HG03520 (cell line): Measurements from ENCODE around the gene B3GNT8.
"Not testable (repeated sequence)": the region's sequence is repeated elsewhere in the genome, so short reads cannot be mapped to it uniquely, and the experiment has no call there.

Source experiments
- ATAC-seq: cut with Tn5 transposase; IDR thresholded peaks from one replicate; pipeline ENCODE4 v1.9.1; 2021; ENCODE audit warnings: mild to moderate bottlenecking, moderate library complexity; ENCODE audit not compliant: unreplicated experiment

The B3GNT8 gene

GRCh38 chr19:41397086-41398049 is 29.8 kb downstream of the B3GNT8 start, which contains the start of the genes BCKDHA and EXOSC5:
Gene BCKDHA, plus strand, starts transcription at chr19:41397818. Its CDS starts 10 bp downstream, at chr19:41397828.
Gene EXOSC5, minus strand, starts transcription at chr19:41397359. Its CDS starts 31 bp downstream, at chr19:41397328.
- peak; percentile 75 for ATAC-seq

DNA sequence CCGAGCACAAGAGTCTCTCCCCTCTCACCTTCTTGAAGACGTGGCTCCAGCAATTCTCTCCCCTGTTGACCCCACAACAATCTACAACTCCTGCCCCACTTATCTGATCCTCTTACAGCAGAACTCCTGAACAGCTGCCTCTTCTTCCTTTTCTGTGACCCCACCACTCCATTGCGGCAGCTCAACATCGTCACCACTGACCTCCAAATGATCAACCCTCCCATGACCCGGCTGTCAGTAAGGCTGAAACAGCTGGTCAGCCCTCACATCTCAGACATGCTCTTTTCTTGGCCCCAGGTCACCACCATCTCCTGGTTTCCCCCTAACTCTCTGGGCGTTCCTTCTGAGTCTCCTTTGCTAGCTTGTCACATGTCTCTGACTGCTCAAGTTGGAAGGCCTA is 31.8 kb downstream of the B3GNT8 start:
- ATAC-seq: no peak

DNA sequence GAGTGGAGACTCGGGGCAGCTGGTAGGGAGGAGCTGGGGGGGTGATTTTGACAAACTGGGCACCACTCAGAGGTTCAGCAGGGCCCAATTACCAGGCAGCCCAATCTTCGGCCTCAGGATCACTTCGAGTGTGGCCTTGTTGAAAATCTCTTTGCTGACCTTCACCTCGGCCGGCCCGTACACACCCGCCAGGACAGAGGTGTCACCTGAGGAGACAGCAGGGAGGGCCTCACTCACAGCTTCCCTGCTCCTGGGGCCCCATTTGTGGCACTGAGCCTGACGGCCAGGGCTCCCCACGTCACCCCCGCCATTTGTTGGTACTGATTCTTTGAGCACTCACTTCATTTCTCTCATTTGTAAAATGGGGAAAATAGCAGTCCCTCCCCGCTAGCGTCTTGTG is 34.4 kb downstream of the B3GNT8 start:
- ATAC-seq: no peak

GRCh38 chr19:41391618-41392017 is 35.6 kb downstream of the B3GNT8 start:
- ATAC-seq: no peak

- ATAC-seq: no peak
Observed at GRCh38 chr19:41386442-41386841, 40.7 kb downstream of the B3GNT8 start.

DNA sequence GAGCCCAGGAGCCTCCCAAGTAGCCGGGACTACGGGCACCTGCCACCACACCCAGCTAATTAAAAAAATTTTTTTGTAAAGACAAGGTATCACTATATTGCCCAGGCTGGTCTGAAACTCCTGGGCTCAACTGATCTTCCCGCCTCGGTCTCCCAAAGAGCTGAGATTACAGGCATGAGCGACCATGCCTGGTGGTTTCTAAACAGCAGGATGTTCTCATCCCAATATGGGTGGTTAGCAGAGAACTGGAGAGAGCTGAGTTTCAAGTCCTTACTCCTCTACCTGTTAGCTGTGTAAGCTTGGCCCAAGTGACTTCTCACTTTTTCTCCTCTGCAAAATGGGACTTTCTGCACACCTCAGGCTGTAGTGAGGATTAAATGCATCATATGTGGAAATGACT is 42.8 kb downstream of the B3GNT8 start:
- ATAC-seq: no peak

GRCh38 chr19:41381536-41381935 is 45.6 kb downstream of the B3GNT8 start:
- ATAC-seq: not testable (repeated sequence)

GRCh38 chr19:41377977-41378709 is 49.0 kb downstream of the B3GNT8 start:
- no peak for ATAC-seq

GRCh38 chr19:41376998-41377365 is 50.2 kb downstream of the B3GNT8 start:
- ATAC-seq: no peak

- ATAC-seq: no peak
Observed at GRCh38 chr19:41376241-41376997, 50.8 kb downstream of the B3GNT8 start, which contains the start of gene TMEM91. Gene TMEM91, plus strand, starts transcription at chr19:41376533. Its CDS starts 1,777 bp downstream, at chr19:41378310.
